GDM1 (cell line): ENCODE measurements around the gene PFAS.

ENCODE experiments used
- DNase-seq: peaks from one replicate; lab custom pipeline; 2025; lab: John Stamatoyannopoulos, UW

Gene PFAS

GRCh38 chr17:8266648-8267479, 17.8 kb downstream of the PFAS start:
- DNase-seq: no peak

GRCh38 chr17:8267480-8268147, 18.5 kb downstream of the PFAS start:
- no peak for DNase-seq

- DNase-seq: no peak
Observed at GRCh38 chr17:8268550-8269298, 19.6 kb downstream of the PFAS start.

- no peak for DNase-seq
Observed at GRCh38 chr17:8272421-8272820, 23.3 kb downstream of the PFAS start.

- DNase-seq: no peak
Observed at GRCh38 chr17:8273884-8274444, 24.9 kb downstream of the PFAS start.

- no peak for DNase-seq
Observed at GRCh38 chr17:8274816-8275215, 25.7 kb downstream of the PFAS start.

GRCh38 chr17:8275421-8276290, 26.6 kb downstream of the PFAS start:
- no peak for DNase-seq

- DNase-seq: no peak
Observed at GRCh38 chr17:8277317-8277716, 28.2 kb downstream of the PFAS start.

GRCh38 chr17:8282345-8282744, 33.3 kb downstream of the PFAS start:
- DNase-seq: no peak

GRCh38 chr17:8283356-8283755, 34.3 kb downstream of the PFAS start:
- DNase-seq: no peak

- no peak for DNase-seq
Observed at GRCh38 chr17:8284126-8284525, 35.0 kb downstream of the PFAS start.

- DNase-seq: no peak
Observed at GRCh38 chr17:8285270-8286181, 36.4 kb downstream of the PFAS start.

- DNase-seq: no peak
Observed at GRCh38 chr17:8287651-8288335, 38.7 kb downstream of the PFAS start.

- peak; percentile 69 for DNase-seq
Observed at GRCh38 chr17:8288336-8289102, 39.4 kb downstream of the PFAS start, which contains the start of gene RANGRF. Gene RANGRF (plus strand): TSS chr17:8288670. CDS start chr17:8288789, 119 bp downstream.

- DNase-seq: no peak
Observed at GRCh38 chr17:8289103-8289397, 40.0 kb downstream of the PFAS start.

- DNase-seq: no peak
Observed at GRCh38 chr17:8290043-8290442, 41.0 kb downstream of the PFAS start.

GRCh38 chr17:8292639-8293395, 43.7 kb downstream of the PFAS start:
- no peak for DNase-seq

- DNase-seq: no peak
Observed at GRCh38 chr17:8294361-8294760, 45.3 kb downstream of the PFAS start.
